HEK293 (cell line): ENCODE data around the gene DRD1.

Source experiments
- CTCF ChIA-PET: fragments of 350-600 bp; formaldehyde crosslinking; extraction: SDS; loops from one replicate; lab custom pipeline; 2021; ENCODE audit warnings: antibody characterized with exemption; lab: Yijun Ruan, JAX
- POLR2A ChIA-PET: fragments of 300-600 bp; formaldehyde crosslinking; extraction: SDS; loops from one replicate; lab custom pipeline; 2020; ENCODE audit warnings: antibody characterized with exemption, inconsistent platforms; lab: Yijun Ruan, JAX
- H3K27ac ChIP-seq: fragments of 200-500 bp; sonication (Bioruptor generic); 2 replicates; pipeline ENCODE4 v1.5.1; 2014; ENCODE audit warnings: low read depth, low read length, control low read depth, inconsistent platforms; ENCODE audit errors: extremely low read depth
- H3K36me3 ChIP-seq, 2 experiments: fragments of 200-500 bp in 1 of 2; sonication (Bioruptor generic) in 1 of 2; 1 replicate in 1 of 2; 2 replicates in 1 of 2; pipeline ENCODE4 v1.5.1; 2014 to 2017; ENCODE audit warnings: inconsistent platforms in 2 of 2, low read length in 2 of 2; ENCODE audit not compliant: control insufficient read depth in 2 of 2, insufficient read depth in 1 of 2
- H3K4me1 ChIP-seq: fragments of 200-500 bp; sonication (Bioruptor generic); 2 replicates; pipeline ENCODE4 v1.5.1; 2014; ENCODE audit warnings: mild to moderate bottlenecking, low read length, inconsistent platforms; ENCODE audit not compliant: control insufficient read depth, insufficient read depth
- H3K4me3 ChIP-seq: 2 replicates; pipeline ENCODE4 v1.5.1; 2011; ENCODE audit warnings: low read depth, mild to moderate bottlenecking, control low read depth, low read length, moderate library complexity
- H3K9me3 ChIP-seq: fragments of 200-500 bp; sonication (Bioruptor generic); 2 replicates; pipeline ENCODE4 v1.5.1; 2014; ENCODE audit warnings: low read depth, low read length, inconsistent platforms; ENCODE audit not compliant: control insufficient read depth, insufficient read depth
- AEBP2 ChIP-seq: fragments of 450-650 bp; formaldehyde crosslinking; IDR thresholded peaks from 2 replicates; pipeline ENCODE4 v1.5.1; 2016; ENCODE audit warnings: missing biosample characterization, missing genetic modification characterization, borderline replicate concordance
- GLIS1 ChIP-seq: fragments of 450-650 bp; formaldehyde crosslinking; IDR thresholded peaks from 2 replicates; pipeline ENCODE4 v1.5.1; 2016; ENCODE audit warnings: missing biosample characterization, missing genetic modification characterization
- REPIN1 ChIP-seq: fragments of 450-650 bp; formaldehyde crosslinking; IDR thresholded peaks from 2 replicates; pipeline ENCODE4 v1.5.1; 2017; ENCODE audit warnings: missing biosample characterization, missing genetic modification characterization, low read depth
- WT1 ChIP-seq: fragments of 450-650 bp; formaldehyde crosslinking; IDR thresholded peaks from 2 replicates; pipeline ENCODE4 v1.5.1; 2016; ENCODE audit warnings: missing biosample characterization, missing genetic modification characterization
- ZBTB20 ChIP-seq: fragments of 450-650 bp; formaldehyde crosslinking; IDR thresholded peaks from 2 replicates; pipeline ENCODE4 v1.5.1; 2016; ENCODE audit warnings: missing biosample characterization, missing genetic modification characterization
- ZFP41 ChIP-seq: fragments of 450-650 bp; formaldehyde crosslinking; IDR thresholded peaks from 2 replicates; pipeline ENCODE4 v1.5.1; 2016; ENCODE audit warnings: missing biosample characterization, missing genetic modification characterization, borderline replicate concordance
- ZNF146 ChIP-seq: fragments of 450-650 bp; formaldehyde crosslinking; IDR thresholded peaks from 2 replicates; pipeline ENCODE4 v1.5.1; 2016; ENCODE audit warnings: missing biosample characterization, missing genetic modification characterization
- ZNF214 ChIP-seq: fragments of 450-650 bp; formaldehyde crosslinking; IDR thresholded peaks from 2 replicates; pipeline ENCODE4 v1.5.1; 2017; ENCODE audit warnings: missing biosample characterization, mild to moderate bottlenecking, missing genetic modification characterization, borderline replicate concordance
- ZNF221 ChIP-seq: fragments of 450-650 bp; formaldehyde crosslinking; IDR thresholded peaks from 2 replicates; pipeline ENCODE4 v1.5.1; 2017; ENCODE audit warnings: missing biosample characterization, missing genetic modification characterization, borderline replicate concordance
- ZNF23 ChIP-seq: fragments of 450-650 bp; formaldehyde crosslinking; IDR thresholded peaks from 2 replicates; pipeline ENCODE4 v1.5.1; 2016; ENCODE audit warnings: missing biosample characterization, missing genetic modification characterization, borderline replicate concordance
- ZNF280C ChIP-seq: fragments of 450-650 bp; formaldehyde crosslinking; IDR thresholded peaks from 2 replicates; pipeline ENCODE4 v1.5.1; 2016; ENCODE audit warnings: missing biosample characterization, missing genetic modification characterization
- ZNF398 ChIP-seq: fragments of 450-650 bp; formaldehyde crosslinking; IDR thresholded peaks from 2 replicates; pipeline ENCODE4 v1.5.1; 2017; ENCODE audit warnings: missing biosample characterization, missing genetic modification characterization
- ZNF426 ChIP-seq: fragments of 450-650 bp; formaldehyde crosslinking; IDR thresholded peaks from 2 replicates; pipeline ENCODE4 v1.5.1; 2017; ENCODE audit warnings: missing biosample characterization, missing genetic modification characterization, mild to moderate bottlenecking, inconsistent platforms, moderate library complexity
- ZNF48 ChIP-seq: fragments of 450-650 bp; formaldehyde crosslinking; IDR thresholded peaks from 2 replicates; pipeline ENCODE4 v1.5.1; 2016; ENCODE audit warnings: missing biosample characterization, missing genetic modification characterization
- ZNF501 ChIP-seq: fragments of 450-650 bp; formaldehyde crosslinking; IDR thresholded peaks from 2 replicates; pipeline ENCODE4 v1.5.1; 2016; ENCODE audit warnings: missing biosample characterization, missing genetic modification characterization
- ZNF600 ChIP-seq: fragments of 450-650 bp; formaldehyde crosslinking; IDR thresholded peaks from 2 replicates; pipeline ENCODE4 v1.5.1; 2016; ENCODE audit warnings: missing biosample characterization, missing genetic modification characterization
- ZNF785 ChIP-seq: fragments of 450-650 bp; formaldehyde crosslinking; IDR thresholded peaks from 2 replicates; pipeline ENCODE4 v1.5.1; 2016; ENCODE audit warnings: missing biosample characterization, missing genetic modification characterization
- ZXDB ChIP-seq: fragments of 450-650 bp; formaldehyde crosslinking; IDR thresholded peaks from 2 replicates; pipeline ENCODE4 v1.5.1; 2016; ENCODE audit warnings: missing biosample characterization, missing genetic modification characterization
- TF ChIP-seq, protein P1 (sequence below): fragments of 450-650 bp; formaldehyde crosslinking; IDR thresholded peaks from 2 replicates; pipeline ENCODE4 v1.5.1; 2016; ENCODE audit warnings: missing biosample characterization, missing genetic modification characterization
- TF ChIP-seq, protein P2 (sequence below): fragments of 450-650 bp; formaldehyde crosslinking; IDR thresholded peaks from 2 replicates; pipeline ENCODE4 v1.5.1; 2016; ENCODE audit warnings: missing biosample characterization, missing genetic modification characterization

The DRD1 gene

DNA sequence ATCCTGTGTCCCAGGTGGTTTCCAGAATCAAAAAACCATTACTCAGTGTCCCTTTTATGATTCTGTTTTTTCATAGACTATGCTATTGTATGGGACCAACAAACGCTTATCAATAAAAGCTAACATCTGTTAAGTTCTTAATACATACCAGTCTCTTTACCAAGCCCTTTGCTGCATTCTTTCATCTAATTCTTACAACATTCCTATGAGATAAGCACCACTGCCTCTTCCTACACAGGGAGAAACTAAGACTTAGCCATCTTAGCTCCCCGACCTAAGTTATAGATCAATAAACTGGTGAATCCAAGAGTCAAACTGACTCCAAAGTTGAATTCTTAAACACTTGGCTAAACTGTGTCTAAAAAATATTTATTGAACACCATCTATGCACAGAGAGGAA lies 26.6 kb downstream of the DRD1 start:
- ChIA-PET POLR2A (no interaction called here), CTCF (interaction anchor here (0.5 kb wide), 1 partner anchor 196 kb away, joined by 3 read pairs; no protein-coding TSS in a partner anchor)

More for the DNA sequence above, 26.6 kb downstream of the DRD1 start:
- H3K4me3 ChIP-seq: no peak overlapping the region
- H3K9me3 ChIP-seq: no peaks in the 10 kb centered on the region; the same call in 1 of the 2 replicates
- TF ChIP-seq ZBTB20: no peak
- TF ChIP-seq ZNF280C (tag by site-specific recombination): no peak
- TF ChIP-seq ZNF146 (tag by site-specific recombination): no peak
- TF ChIP-seq ZNF48: no peak
- no peak for TF ChIP-seq ZNF221 (tag by site-specific recombination)
- no peak for TF ChIP-seq GLIS1 (tag by site-specific recombination)
- no peak for TF ChIP-seq ZNF501 (tag by site-specific recombination)
- no peak for TF ChIP-seq ZNF600 (tag by site-specific recombination)
- TF ChIP-seq ZNF23: no peak
- TF ChIP-seq ZNF426: no peak
- TF ChIP-seq ZNF214 (tag by site-specific recombination): no peak
- TF ChIP-seq WT1: no peak
- TF ChIP-seq, protein P1, sequence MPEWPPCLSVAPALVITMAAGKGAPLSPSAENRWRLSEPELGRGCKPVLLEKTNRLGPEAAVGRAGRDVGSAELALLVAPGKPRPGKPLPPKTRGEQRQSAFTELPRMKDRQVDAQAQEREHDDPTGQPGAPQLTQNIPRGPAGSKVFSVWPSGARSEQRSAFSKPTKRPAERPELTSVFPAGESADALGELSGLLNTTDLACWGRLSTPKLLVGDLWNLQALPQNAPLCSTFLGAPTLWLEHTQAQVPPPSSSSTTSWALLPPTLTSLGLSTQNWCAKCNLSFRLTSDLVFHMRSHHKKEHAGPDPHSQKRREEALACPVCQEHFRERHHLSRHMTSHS (tag by site-specific recombination): no peak
- no peak for TF ChIP-seq ZNF785 (tag by site-specific recombination)
- TF ChIP-seq, protein P2, sequence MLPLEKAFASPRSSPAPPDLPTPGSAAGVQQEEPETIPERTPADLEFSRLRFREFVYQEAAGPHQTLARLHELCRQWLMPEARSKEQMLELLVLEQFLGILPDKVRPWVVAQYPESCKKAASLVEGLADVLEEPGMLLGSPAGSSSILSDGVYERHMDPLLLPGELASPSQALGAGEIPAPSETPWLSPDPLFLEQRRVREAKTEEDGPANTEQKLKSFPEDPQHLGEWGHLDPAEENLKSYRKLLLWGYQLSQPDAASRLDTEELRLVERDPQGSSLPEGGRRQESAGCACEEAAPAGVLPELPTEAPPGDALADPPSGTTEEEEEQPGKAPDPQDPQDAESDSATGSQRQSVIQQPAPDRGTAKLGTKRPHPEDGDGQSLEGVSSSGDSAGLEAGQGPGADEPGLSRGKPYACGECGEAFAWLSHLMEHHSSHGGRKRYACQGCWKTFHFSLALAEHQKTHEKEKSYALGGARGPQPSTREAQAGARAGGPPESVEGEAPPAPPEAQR: no peak
- TF ChIP-seq ZNF398 (tag by site-specific recombination): no peak
- no peak for TF ChIP-seq REPIN1 (tag by site-specific recombination)
- TF ChIP-seq ZXDB (tag by site-specific recombination): no peak
- no peak for TF ChIP-seq AEBP2
- no peak for TF ChIP-seq ZFP41 (tag by site-specific recombination)
- H3K27ac ChIP-seq: no peak overlapping the region
- no peaks in the 10 kb centered on the region for H3K36me3 ChIP-seq
- H3K4me1 ChIP-seq: no peaks in the 10 kb centered on the region
